ENCODE measurements around the gene CENPM. TPM values are rescaled to one million over a fixed set of nuclear protein-coding genes. Genes with fewer than 3 reads are reported as not detected.
A peak's percentile ranks its signal among the peaks of the same experiment; 100 is the strongest.

The CENPM gene
- polyA plus RNA-seq, 1 of the 3 experiments (the other 2 are of a cell fraction), result 15.6 TPM

- Histone ChIP-seq H3K79me2 (ENCODE audit: insufficient read depth) (peaks cover 6% of the 10 kb centered on the region; the same call in 1 of the 2 replicates), H3K4me2 (peak overlapping the region; percentile 90; the same call in 1 of the 2 replicates), H3K27ac (ENCODE audit: low read depth in 2 of 2, low read length in 1 of 2) (no peak overlapping the region), H3K9me3 (no peaks in the 10 kb centered on the region), H3K4me3 (ENCODE audit: low read depth in 2 of 2, low read length in 1 of 2) (peak overlapping the region in 1 of 2 experiments; percentile 63; a peak in 1 of 4 replicates), H2AFZ (ENCODE audit: low read depth) (peak overlapping the region; percentile 85; the same call in 1 of the 2 replicates), H3F3A (replicated peaks; ENCODE audit: insufficient read depth) (no peaks in the 10 kb centered on the region), H3K9ac (peak overlapping the region; percentile 69; the same call in 1 of the 2 replicates), H3K36me3 (replicated peaks in 1 of 2; ENCODE audit: control insufficient read depth in 1 of 2, insufficient read depth in 2 of 2, low read length in 1 of 2) (no peaks in the 10 kb centered on the region), H3K27me3 (ENCODE audit: insufficient read depth) (no peaks in the 10 kb centered on the region), H4K20me1 (ENCODE audit: insufficient read depth) (no peaks in the 10 kb centered on the region), H3K4me1 (ENCODE audit: control insufficient read depth in 1 of 2, insufficient read depth in 2 of 2, low read depth in 1 of 2, low read length in 1 of 2) (peaks cover 0 to 22% of the 10 kb centered on the region in 2 experiments; a peak in 1 of 4 replicates), H3K9me2 (no peaks in the 10 kb centered on the region)
- 77% methylated on average over 17 of the region's 21 CpGs for WGBS (ENCODE audit: low lambda C conversion rate)
- ChIA-PET POLR2A (no interaction called here), CTCF (interaction anchor here (1.5 to 2.1 kb wide), 2 partner anchors 143 to 250 kb away, joined by 3 to 17 read pairs; partner anchors contain the start of genes MEI1 and NDUFA6)
- TF ChIP-seq USF1 (IDR thresholded peaks at IDR 0.05; ENCODE audit: borderline replicate concordance, low read depth), result no peak
- DNase-seq, result no peak
These were observed 600 bp upstream of the CENPM start for GRCh38 chr22:41947424-41948080.

- TF ChIP-seq NFIC (IDR thresholded peaks at IDR 0.05; ENCODE audit: borderline replicate concordance) (no peak), PBX3 (IDR thresholded peaks at IDR 0.05) (no peak), SMC3 (IDR thresholded peaks at IDR 0.05; ENCODE audit: low read depth, low read length) (no peak), RAD21 (IDR thresholded peaks at IDR 0.05; ENCODE audit: low read length) (no peak), CTCF (IDR thresholded peaks at IDR 0.05) (no peak), EZH2phosphoT487 (IDR thresholded peaks at IDR 0.05; ENCODE audit: borderline replicate concordance, low read depth) (no peak), FOXJ3 (CRISPR knock-in tag; IDR thresholded peaks at IDR 0.05) (no peak), TEAD4 (IDR thresholded peaks at IDR 0.05; ENCODE audit: borderline replicate concordance, insufficient read depth) (no peak), CHD2 (IDR thresholded peaks at IDR 0.05; ENCODE audit: low read length, partially characterized antibody) (no peak), MAX (IDR thresholded peaks at IDR 0.05; ENCODE audit: low read depth) (no peak), NRF1 (IDR thresholded peaks at IDR 0.05; ENCODE audit: low read depth, low read length) (no peak), IRF3 (IDR thresholded peaks at IDR 0.05; ENCODE audit: low read depth, low read length) (no peak), JUND (IDR thresholded peaks at IDR 0.05) (no peak), FOSL2 (IDR thresholded peaks at IDR 0.05; ENCODE audit: borderline replicate concordance, low read depth) (no peak)
- POLR2A ChIA-PET, result no interaction called here
- CTCF ChIA-PET, result interaction anchor here (3.4 kb wide), 1 partner anchor 246 kb away, joined by 14 read pairs; no protein-coding TSS in a partner anchor
- Histone ChIP-seq H3K4me1 (ENCODE audit: control insufficient read depth in 1 of 2, insufficient read depth in 2 of 2, low read depth in 1 of 2, low read length in 1 of 2) (peaks cover 0 to 16% of the 10 kb centered on the region in 2 experiments; a peak in 1 of 4 replicates), H4K20me1 (ENCODE audit: insufficient read depth) (no peaks in the 10 kb centered on the region), H3K27ac (ENCODE audit: low read depth in 2 of 2, low read length in 1 of 2) (peak overlapping the region in 1 of 2 experiments; percentile 27; a peak in 1 of 4 replicates), H3K79me2 (ENCODE audit: insufficient read depth) (peaks cover 6% of the 10 kb centered on the region; the same call in 1 of the 2 replicates), H3K4me3 (ENCODE audit: low read depth in 2 of 2, low read length in 1 of 2) (no peak overlapping the region), H3K36me3 (replicated peaks in 1 of 2; ENCODE audit: control insufficient read depth in 1 of 2, insufficient read depth in 2 of 2, low read length in 1 of 2) (no peaks in the 10 kb centered on the region), H3K4me2 (no peak overlapping the region), H3K9me2 (no peaks in the 10 kb centered on the region), H3K27me3 (ENCODE audit: insufficient read depth) (no peaks in the 10 kb centered on the region), H2AFZ (ENCODE audit: low read depth) (no peak overlapping the region), H3K9me3 (no peaks in the 10 kb centered on the region), H3F3A (replicated peaks; ENCODE audit: insufficient read depth) (peaks cover 11% of the 10 kb centered on the region), H3K9ac (no peak overlapping the region)
- no peak for DNase-seq
- WGBS (ENCODE audit: low lambda C conversion rate), result 78% methylated on average over 5 of the region's 9 CpGs
These were observed 3.2 kb downstream of the CENPM start for GRCh38 chr22:41943661-41944209.
